Stimulated activated CD4-positive, alpha-beta T cell treated with anti-CD3 and anti-CD28 coated beads, Interleukin-4, amount 100 ng/mL, for 1 hour (primary cell): Measurements from ENCODE around the gene KCNAB1.

Source experiments
- DNase-seq: peaks from one replicate; pipeline ENCODE4 v3.0.0-alpha.2; 2020

The KCNAB1 gene

DNA sequence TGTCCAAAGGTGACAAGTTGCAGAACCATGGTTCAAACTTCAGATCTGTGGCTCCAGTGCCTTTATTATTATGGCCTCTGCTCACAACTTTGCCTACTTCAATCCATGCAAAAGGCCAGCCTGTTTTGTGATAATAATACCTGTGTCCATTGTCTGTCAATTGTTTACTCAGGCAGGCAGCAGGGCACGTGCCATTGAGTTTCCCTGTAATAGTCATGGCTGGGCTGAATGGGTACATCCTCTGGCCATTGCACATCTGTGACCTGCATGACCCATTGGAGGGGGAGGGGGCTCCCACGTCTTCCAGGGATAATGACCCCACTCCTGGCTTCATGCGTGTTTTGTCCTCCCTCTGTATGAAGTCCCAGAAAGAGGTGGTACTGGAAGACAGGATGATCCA lies 219.1 kb downstream of the KCNAB1 start:
- no peak for DNase-seq

DNA sequence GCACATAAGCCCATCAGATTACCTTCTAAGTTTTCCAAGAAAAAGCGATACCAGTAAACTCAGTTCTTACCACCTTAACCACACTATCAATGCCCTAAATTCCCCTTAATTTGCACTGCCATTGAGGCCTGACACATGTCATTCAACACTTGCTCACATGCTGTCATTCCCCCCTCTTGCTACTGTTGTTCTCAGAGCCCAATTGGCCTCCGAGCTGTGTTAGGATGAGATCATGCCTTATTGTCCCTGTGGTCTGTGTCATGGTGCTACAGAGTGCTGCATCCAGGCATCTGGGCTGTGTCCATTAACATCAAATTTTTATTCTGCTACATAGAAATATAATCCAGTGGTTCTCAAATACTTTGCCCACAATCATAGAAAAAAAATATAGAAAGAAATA lies 221.0 kb downstream of the KCNAB1 start:
- no peak for DNase-seq

DNA sequence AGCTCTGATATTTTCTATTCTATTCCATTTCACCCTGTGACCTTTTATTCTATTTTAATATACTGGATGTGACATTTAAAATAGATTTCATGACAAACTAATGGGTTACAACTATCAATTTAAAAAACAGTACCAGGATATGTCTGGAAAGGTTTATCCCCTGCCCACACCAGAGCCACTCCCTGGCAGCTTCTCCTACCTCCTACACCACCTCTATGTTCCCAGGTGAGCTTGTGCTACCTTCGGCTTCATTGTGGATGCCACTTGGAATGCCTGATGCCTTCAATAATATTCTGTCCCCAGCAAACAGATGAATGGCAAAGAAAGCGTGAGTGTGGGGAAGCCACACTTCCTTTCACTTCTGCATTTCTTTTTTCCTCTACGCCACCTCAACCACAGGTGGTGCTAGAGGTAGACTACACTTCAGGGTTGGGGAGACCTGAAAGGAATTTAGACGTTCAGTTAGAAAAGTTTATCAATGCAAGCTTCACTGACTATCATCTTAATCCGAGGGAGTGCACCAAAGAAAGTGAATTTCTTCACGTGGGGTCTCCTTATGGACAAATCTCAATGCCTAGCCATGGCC lies 221.5 kb downstream of the KCNAB1 start:
- no peak for DNase-seq

DNA sequence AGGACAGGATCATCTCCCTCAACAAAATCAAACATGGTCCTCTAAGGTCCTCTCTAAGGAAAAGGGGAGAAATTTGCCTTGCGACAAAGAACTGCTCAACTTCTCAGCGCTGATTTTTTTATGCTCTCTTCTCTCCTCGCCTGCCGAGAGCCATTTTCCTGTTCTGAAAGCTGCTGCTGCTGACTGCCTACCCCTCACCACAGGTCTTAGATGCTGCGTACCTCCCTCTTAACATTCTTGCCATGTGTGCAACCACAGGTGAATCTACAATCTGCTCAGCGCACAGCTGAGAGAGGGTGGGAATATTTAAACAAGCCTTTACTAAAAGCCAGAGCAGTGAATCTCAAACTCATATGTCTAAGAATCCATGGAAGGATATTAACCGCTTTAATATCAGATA lies 223.8 kb downstream of the KCNAB1 start:
- DNase-seq, result no peak

DNA sequence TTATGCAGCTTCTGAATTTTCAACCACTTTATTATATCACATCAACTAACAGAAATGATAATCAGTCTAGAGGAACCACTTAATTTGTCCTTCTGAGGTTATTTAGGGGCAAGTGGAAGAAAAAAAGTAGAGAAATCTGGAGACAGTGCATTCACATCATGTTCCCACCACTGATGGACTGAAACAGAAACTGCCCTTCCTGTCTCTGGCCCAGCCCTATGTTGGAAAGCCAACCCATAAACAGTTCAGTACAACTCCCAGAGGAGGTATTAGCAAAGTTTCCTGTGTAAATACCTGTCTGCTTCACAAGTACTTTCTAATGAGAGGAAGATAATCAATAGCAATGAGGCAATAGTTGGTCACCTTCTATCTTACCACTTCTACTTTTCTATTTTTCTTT lies 228.7 kb downstream of the KCNAB1 start:
- DNase-seq, result no peak

DNA sequence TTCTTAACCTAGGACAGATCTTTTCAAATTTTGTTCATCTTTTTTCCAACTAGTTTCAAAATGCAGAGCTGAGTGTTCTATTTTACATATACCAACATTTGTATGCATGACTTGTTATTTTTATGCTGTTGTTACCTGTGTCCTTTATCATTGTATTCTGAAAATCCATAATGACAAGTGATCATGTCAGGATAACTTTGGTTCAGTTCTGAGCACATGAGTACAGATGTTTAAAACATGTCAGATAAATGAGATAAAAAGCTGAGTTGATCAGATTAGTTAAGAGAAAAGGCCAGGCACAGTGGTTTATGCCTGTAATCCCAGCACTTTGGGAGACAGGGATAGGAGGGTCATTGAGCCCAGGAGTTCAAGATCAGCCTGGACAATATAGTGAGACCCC lies 229.6 kb downstream of the KCNAB1 start:
- no peak for DNase-seq

DNA sequence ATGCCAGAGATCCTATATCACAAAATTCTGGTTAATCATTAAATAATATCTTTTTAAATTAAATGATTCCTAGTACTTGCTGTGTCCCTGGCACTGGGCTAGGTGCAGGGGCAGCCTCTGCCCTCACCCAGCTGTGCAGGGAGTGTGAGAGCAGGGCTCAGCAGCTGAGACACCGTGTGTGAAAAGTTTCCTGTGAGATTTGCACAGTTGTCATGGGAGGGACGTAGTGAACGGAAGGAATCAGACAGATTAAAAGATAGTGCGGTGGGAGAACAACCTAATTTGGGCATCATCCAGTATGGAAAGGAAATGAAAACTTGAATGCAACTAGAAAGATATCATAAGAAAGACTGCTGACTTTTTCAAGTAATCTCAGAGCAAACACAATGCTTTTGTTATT lies 230.4 kb downstream of the KCNAB1 start:
- DNase-seq, result no peak

DNA sequence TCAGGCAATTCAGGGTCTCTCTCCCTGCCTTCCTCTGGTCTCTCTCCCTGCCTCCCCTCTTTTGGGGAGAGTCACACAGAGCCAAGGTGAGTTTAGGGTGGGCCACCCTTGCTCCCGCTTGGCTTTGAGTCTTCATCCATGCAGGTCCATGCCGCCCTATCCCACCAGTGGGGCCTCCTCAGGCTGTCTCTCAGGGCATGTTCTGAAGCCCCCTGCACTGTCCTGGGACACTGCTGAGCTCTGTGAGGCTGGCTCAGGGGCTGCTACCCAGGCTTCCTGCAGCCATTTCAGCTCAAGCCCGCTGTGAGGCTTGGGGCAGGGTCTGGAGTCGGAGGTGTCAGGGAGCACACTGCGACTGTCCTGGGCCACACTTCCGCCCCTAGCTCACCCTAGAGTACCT lies 231.4 kb downstream of the KCNAB1 start:
- DNase-seq, result no peak

DNA sequence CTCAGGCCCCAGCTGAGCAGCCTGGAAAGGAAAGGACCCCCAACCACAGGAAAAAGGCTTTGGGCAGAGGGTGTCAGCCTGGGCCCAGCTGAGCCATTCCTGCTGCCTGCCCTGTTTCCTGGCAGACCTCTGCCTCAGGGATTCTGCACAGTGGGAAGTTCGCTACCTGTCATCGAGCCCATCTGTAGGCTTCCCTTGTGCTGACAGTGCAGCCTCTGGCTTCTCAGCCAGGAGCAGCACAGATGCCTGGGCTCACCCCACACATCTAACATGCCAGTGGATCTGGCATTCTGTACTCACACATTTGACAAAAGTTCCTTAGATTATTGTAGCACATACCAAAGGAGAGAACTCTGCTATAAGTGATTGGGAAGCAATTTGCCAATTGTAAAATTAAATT lies 232.3 kb downstream of the KCNAB1 start:
- DNase-seq, result no peak

DNA sequence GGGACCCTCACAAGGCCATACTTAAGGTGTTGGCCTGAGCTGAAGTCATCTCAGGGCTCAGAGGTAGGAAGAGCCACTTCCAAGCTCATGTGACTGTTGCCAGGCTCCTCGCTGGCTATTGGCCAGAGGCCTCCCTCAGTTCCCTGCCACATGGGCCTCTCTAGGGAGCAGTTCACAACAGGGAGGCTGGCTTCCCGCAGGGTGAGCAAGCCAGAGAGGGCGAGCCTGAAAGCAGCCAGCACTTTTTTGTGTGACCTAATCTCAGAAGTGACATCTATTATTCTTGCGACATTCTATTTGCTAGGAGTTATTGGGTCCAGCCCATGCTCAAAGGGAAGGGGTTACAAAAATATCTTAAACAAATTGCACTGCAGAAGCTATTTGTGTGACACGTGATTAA lies 233.2 kb downstream of the KCNAB1 start:
- no peak for DNase-seq

DNA sequence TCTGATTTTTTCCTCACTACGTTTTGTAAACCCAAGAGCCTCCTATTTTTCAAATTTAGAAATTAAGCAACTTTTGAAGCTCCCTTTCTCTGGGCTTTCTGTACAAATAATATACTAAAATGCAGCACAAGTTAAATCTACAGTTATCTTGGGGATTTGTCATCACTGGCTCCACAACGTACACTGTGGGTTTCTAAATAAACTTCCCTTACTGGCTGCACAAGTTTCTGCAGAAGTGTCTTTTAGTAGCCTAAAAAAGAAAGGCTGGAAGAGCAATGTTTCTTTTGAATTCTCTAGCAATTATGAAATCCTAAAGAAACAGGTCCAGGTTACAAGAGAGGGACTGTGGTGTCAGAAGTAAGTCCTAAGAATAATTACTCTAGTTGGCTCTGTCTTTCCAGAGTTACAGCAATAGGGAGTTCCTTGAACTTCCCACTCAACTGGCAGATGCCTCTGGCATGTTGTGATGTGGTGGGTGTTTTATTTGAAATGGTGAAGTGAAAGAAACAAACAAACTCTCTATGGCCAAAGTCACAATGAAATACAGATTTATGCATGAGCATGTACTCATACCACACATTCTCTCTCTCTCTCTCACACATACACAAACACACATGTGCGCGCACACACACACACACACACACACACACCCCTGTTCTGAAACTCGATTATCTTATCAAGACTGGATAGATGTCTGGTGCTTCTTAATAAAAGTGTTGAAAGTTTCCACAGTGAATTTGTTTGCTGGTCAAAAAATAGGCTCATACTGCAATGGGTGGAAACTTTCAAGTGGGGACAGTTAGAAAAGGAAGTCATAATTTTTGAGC lies 236.4 kb downstream of the KCNAB1 start:
- DNase-seq, result no peak

DNA sequence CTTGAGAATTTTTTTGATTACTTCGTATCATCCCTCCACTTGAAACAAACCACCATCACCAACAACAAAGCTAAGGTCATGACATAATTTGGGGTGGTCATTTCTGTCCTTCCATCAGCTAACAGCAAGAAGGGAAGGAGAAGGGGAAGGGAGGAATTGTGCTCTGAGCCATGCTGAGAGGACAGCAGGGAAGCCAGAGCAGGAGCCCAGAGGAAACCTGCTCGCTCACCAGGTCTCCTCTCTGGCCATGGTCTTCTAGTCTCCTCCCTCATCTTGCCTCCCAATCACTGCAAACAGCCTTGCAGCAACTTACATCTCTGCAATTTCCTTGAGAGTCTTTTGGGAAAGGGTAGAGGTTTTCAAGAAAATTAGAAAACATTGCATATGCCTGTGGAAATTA lies 237.9 kb downstream of the KCNAB1 start:
- no peak for DNase-seq

DNA sequence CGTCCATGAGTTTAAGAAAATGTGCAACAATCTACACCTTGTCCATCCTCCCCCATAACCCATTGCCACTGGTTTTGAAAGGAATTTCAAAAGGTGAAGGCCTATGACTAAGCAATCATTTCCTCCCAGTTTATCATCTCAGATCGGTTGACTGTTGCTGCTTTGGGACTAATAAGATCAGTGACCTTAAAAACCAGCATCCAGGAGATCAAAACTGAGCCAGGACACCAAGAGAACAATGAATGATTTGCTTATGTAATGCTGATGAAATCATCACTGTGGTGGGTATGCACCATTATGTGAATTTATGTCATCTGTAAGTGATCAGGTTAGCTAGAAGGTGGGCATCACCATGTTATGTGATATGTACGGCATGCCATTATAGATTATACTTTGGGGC lies 239.0 kb downstream of the KCNAB1 start:
- DNase-seq, result no peak

DNA sequence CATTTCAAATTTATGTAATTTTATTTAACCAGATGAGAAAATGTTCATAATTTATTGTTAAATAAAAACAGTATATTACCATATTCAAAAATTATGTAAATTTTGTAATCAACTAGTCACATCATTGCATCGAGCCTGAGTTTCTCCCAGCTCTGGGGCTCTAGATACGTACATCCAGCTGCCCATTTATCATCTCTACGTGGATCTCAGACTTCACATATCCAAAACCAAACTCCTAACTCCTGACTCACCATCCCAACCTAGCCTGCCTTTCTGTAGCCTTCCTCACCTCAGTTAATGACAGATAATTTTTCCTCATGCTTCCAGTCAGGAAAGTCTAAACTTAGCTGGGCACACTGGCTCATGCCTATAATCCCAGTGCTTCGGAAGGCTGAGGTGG lies 239.7 kb downstream of the KCNAB1 start:
- no peak for DNase-seq

DNA sequence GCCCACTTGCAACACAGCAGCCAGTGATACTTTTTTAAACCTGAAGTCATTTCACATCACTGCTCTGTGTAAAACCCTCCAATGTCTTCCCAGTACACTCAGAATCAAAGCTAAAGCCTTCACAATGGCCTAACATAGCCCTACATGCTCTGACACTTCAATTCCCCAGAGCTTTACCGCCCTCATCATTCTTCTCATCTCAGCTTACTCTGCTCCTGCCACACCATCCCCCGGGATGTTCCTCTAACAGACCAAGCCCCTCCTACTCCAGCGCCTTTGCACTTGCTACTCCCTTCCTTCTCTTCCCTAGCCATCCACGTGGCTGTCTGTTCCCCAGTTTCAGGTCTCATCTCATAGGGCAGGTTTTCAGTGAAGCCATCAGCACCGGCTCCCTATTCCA lies 240.6 kb downstream of the KCNAB1 start:
- no peak for DNase-seq

DNA sequence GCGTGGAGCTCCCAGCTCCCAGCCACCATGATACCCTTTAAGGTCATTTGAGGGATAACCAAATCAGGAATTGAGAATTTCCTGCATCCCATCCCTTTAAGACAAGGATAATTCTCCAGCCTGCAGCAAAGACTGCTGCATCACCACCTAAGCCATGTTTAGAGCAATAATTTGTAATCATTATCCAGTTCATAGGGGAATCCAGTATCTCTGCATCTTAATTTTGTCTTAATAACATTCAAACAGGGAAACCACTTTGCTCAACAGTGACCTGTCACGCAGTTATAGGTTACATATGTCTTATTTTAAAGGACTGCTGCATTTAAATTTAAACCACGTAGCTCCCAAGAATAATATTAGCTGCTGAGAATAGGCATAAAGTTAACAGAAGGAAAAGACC lies 246.2 kb downstream of the KCNAB1 start:
- no peak for DNase-seq

DNA sequence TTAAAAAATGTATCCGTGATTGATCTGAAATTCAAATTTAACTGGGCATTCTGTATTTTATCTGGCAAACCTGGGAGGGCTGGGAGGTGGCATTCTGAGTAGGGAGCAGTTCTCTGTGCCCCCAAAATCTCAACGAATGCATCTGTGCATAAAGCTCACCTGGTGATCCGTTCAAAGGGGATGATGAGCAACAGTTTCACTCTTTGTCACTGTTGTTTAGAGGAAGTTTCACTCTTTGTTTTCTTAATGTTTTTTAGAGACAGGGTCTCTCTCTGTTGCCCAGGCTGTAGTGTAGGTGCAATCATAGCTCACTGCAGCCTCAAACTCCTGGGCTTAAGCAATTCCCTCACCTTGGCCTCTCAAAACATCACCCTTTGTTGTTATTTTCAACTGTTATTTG lies 247.8 kb downstream of the KCNAB1 start:
- no peak for DNase-seq

DNA sequence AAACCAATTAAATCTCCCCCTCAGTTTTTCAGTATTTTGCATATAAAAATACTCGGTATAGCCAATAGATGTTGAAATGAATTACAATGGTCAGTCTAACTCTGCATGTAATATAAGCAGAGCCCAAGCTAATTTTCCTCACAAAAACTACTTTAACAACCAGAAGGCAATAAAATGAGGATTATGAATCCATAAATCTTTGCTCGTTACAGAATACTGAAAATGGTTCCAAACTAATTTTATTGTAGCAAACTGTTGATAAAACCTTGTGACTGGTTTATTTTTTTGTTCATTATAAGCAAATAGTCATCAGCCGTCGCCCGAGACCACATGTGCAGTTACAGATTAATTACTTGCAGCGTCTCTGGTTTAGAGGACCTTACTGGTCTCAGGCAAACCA lies 251.3 kb downstream of the KCNAB1 start:
- DNase-seq, result no peak

DNA sequence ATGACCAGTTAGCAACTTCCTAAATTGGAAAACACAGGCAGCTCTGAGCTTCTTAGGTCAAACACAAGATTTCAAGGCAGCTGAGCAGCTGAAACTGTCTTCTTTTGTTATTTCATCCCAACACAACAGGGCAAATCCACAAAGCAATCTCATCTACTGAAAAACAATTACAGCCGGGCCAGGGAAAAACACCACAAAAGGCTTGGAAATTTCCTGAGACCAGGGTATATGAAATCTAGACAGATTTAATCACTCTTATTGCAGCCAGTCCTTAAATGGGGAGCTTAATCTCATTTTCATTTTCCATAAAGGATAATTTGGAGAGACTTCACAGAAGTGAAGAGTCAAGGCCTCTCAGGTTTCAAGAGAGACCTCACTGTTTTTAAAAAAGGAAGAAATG lies 252.7 kb downstream of the KCNAB1 start:
- DNase-seq, result no peak

DNA sequence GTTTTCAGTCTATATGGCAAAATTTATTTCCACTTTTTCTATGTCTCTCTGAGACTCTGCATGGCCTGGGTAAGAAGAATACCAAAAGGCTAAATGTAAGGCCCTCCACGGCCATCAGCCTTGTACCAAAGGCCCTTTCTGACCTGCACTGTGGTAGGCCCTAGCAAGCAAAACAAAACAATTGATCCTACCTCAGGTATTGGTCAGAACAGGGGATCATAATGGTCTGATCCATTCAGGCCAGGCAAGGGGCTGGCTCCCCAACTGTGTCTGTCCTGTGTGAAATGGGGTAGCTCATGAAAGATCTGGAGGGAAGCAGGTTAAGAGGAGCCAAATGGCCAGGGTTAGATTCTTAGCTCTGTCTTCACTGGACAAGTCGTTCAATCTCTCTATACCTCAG lies 253.3 kb downstream of the KCNAB1 start:
- DNase-seq, result no peak

DNA sequence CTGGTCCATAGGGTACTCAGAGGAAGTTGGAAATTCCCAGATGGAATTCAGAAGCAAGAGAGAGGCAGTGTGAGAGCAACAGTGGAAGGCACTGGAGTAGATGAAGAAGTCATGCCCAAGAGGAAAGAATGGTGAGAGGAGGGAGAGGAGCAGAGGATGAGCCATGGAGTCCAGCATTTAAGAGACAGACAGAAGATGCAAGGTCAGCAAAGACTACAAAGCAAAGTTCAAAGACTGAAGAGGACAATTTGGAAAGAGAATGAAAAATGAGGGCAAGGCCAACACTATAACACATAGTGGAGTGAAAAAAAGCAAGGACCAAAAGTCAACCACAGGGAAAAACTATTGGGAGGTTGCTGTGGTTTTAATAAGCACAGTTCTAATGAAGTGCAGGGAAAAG lies 255.8 kb downstream of the KCNAB1 start:
- no peak for DNase-seq

DNA sequence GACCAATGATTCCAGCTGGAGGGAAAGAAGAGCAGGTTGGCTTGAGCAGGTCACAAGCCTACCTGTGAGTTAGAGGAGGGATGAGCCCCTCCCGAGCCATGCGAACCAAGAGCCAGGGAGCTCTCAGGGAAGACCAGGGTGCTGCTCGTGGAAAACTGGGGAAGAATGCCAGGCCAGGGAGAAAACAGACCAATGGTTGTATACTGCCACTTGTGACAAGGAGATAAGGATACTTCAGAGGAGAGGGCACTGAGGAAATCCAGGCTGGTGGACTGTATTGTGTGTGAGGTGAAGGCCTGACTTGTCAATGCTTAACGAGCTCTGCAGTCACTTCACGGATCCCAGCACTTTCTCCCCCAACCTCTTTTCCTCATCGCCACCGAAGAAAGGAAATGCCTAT lies 256.9 kb downstream of the KCNAB1 start:
- DNase-seq, result no peak

DNA sequence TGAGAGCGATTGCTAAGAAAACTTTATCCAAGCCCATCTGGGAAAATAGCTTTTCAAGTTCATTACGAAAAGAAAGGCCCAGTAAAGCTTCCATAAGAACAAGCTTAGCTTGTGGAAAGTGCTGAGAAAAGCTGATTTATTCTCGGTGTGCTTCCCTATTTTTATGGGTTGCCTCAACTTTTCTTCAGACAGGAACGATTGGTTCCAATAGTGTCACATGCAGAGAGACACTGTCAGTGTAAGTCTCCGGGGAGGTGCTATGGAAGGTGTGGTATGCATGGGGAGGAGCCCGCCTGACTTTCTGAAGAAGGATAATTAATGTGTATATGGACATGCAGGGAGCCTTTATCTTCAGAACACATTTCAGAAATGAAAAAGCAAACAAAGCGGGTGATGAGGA lies 257.3 kb downstream of the KCNAB1 start:
- no peak for DNase-seq

DNA sequence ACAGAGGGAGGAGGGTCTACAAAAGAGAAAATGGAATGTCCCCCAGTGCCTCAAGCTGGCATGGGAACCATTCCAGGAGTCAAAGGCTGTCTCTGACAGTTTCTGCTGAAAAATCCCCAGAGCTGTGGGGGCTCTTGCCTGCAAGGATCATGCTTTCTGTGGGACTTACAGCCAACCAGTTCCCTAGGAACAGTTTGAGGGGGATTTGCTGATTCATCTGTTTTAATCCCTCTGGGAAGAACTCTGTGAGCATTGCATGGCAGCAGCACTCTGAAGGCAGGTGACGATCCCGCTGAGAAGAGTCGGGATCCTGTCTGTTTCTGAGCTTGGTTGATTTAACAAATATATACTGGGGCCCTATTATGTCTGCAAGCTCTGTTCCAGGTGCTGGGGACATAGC lies 258.5 kb downstream of the KCNAB1 start:
- no peak for DNase-seq

DNA sequence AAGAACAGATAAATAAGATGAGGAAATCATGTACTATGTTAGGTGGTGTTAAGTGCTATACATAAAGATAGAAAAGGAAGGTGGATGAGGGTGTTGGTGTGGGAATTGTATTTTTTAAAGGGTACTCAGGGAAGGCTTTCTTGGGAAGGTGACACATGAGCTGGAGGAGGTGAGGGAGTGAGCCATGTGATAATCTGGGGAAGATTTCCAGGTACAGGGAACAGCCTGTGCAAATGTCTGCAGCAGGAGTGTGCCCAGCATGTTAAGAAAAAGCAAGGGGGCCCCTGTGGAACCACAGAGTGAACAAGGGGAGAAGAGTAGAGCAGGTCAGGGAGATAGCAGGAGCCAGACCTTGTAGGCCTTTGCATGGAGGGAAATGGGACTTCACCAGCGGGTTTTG lies 258.9 kb downstream of the KCNAB1 start:
- no peak for DNase-seq
